Mammary epithelial cell (primary cell): Measurements from ENCODE around the gene SNRNP40.

ENCODE experiments used
- CTCF ChIP-seq, 2 donors: IDR thresholded peaks in 1 of 2; conservative IDR thresholded peaks in 1 of 2; 2 replicates each; pipeline ENCODE4 v1.5.1; 2011 to 2012; ENCODE audit warnings: inconsistent platforms in 2 of 2, low read length in 2 of 2, mild to moderate bottlenecking in 2 of 2, control low read depth in 1 of 2, low read depth in 1 of 2; ENCODE audit not compliant: insufficient read depth in 1 of 2; ENCODE audit errors: extremely low read depth in 1 of 2
- EZH2 ChIP-seq: IDR thresholded peaks from 2 replicates; pipeline ENCODE4 v1.6.1; 2012; ENCODE audit warnings: low read length, inconsistent platforms, borderline replicate concordance

DNA sequence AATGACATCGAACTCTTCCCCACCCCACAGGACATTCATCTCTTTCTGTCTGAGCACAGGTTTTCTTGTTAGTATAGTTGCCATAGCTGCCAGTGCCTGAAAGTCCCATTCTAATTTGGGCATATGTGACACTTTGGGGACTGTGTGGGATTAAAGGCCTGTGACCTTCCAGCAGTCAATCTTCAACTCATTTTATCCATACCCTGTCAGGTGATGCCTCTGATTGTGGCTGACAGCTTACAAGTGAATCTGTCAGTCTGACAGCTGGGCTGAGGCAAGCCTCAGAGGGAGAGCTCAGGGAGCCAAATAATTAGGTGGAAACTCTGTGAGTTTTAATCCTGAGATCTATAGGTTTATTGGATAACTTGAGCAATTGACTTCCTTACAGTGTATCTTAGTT lies 29.9 kb upstream of the SNRNP40 start:
- no peak for TF ChIP-seq CTCF (conservative IDR thresholded peaks at IDR 0.05 in 1 of 2, IDR thresholded peaks at IDR 0.05 in 1 of 2; ENCODE audit: extremely low read depth in 1 of 2, insufficient read depth in 1 of 2, low read depth in 1 of 2, low read length in 2 of 2)
- no peak for TF ChIP-seq EZH2
